22Rv1 (cell line): Measurements from ENCODE around the gene IGF2R.

Experiments used
- CTCF ChIP-seq: fragments of 450-650 bp; IDR thresholded peaks from 2 replicates; pipeline ENCODE4 v1.5.1; 2017; ENCODE audit warnings: mild to moderate bottlenecking
- ZFX ChIP-seq: fragments of 450-650 bp; IDR thresholded peaks from 2 replicates; pipeline ENCODE4 v1.6.1; 2017; ENCODE audit warnings: antibody characterized with exemption, borderline replicate concordance

- no peak for TF ChIP-seq CTCF
- no peak for TF ChIP-seq ZFX
Measured at GRCh38 chr6:160146454-160147145, 177.7 kb downstream of the IGF2R start.
